Epithelial cell of esophagus (primary cell): ENCODE measurements around the gene ZMYND11.

Source experiments
- DNase-seq: peaks from one replicate; pipeline ENCODE4 v3.0.0; 2010; ENCODE audit warnings: low read depth
- H3K4me3 ChIP-seq: 2 replicates; pipeline ENCODE4 v1.5.1; 2011; ENCODE audit warnings: mild to moderate bottlenecking, low read length, control low read depth
- TF ChIP-seq, protein P1 (sequence below): IDR thresholded peaks from 2 replicates; pipeline ENCODE4 v1.5.1; 2011; ENCODE audit warnings: low read depth, mild to moderate bottlenecking, low read length, control low read depth, inconsistent platforms; ENCODE audit not compliant: insufficient read depth; ENCODE audit errors: missing control alignments

The ZMYND11 gene

GRCh38 chr10:129810-130209 is 5.4 kb upstream of the ZMYND11 start:
- TF ChIP-seq, protein P1, sequence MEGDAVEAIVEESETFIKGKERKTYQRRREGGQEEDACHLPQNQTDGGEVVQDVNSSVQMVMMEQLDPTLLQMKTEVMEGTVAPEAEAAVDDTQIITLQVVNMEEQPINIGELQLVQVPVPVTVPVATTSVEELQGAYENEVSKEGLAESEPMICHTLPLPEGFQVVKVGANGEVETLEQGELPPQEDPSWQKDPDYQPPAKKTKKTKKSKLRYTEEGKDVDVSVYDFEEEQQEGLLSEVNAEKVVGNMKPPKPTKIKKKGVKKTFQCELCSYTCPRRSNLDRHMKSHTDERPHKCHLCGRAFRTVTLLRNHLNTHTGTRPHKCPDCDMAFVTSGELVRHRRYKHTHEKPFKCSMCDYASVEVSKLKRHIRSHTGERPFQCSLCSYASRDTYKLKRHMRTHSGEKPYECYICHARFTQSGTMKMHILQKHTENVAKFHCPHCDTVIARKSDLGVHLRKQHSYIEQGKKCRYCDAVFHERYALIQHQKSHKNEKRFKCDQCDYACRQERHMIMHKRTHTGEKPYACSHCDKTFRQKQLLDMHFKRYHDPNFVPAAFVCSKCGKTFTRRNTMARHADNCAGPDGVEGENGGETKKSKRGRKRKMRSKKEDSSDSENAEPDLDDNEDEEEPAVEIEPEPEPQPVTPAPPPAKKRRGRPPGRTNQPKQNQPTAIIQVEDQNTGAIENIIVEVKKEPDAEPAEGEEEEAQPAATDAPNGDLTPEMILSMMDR = no peak
- no peak for DNase-seq
- H3K4me3 ChIP-seq = no peak overlapping the region

- DNase-seq = peak; percentile 67
Observed at GRCh38 chr10:132946-133898, 2.0 kb upstream of the ZMYND11 start.

DNA sequence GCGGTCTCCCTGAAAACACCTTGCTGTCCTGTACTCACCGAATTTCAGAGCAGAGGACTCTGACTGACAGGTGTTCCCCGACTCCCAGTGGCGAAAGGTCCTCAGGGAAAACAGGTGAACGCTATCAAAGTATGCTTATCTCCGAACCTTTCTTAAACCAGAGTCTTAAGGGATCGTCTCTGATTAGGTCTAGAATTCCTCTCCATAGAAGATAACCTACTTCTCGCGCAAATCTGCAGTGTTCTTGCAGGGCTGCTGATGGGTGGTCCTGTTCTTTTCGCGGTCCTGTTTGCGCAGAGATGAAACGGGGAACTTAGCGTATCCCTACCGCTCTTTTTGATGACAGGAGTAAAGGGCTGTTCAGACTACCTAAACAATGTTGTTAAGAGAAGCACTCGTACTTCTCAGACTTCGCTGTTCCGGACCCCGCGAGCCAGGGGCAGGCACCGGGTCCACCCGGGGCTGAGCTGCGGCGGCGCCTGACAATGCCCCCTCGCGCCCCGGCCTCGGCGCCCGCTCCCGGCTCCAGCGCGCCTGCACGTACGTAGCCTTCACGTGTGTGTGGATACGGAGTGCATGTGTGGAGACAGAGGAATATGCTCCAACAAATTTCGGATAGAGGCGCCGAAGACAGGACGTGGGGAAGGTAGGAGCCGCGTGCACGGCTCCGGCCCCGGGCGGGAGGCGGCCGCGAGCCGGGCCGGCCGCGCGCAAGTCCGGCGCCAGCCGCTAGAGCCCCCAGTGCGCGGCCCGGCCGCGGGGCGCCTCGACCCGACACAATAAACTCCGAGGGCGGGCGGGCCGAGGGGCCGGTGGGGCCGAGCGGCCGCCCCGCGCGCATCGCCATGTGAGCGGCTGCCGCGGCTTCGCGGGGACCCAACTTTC is 766 bp upstream of the ZMYND11 start:
- DNase-seq = peak; percentile 31
- peak overlapping the region; percentile 57 for H3K4me3 ChIP-seq
- TF ChIP-seq, protein P1 = no peak

More at GRCh38 chr10:132946-133898, 2.0 kb upstream of the ZMYND11 start:
- H3K4me3 ChIP-seq = no peak overlapping the region
- TF ChIP-seq, protein P1 = no peak

GRCh38 chr10:135601-136464 is 578 bp downstream of the ZMYND11 start:
- TF ChIP-seq, protein P1 = no peak
- peak; percentile 58 for DNase-seq
- H3K4me3 ChIP-seq = peak overlapping the region; percentile 68

DNA sequence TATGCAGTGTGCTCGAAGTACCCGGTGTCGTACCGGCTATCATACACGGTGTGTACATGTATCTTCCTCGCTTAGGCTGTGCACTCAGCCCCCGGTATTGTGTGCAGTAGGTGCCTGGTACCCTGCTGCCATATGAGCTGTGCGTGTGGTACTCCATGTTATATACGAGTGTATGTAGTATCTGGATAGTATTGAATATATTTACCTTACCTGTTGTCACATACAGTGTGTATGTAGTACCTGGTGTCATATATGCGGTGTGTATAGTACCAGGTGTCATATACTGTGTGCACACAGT is 1.2 kb downstream of the ZMYND11 start:
- DNase-seq = no peak
- TF ChIP-seq, protein P1 = no peak
- peak overlapping the region; percentile 68 for H3K4me3 ChIP-seq

- H3K4me3 ChIP-seq = no peak overlapping the region
Observed at GRCh38 chr10:137031-137430, 1.8 kb downstream of the ZMYND11 start.

More at GRCh38 chr10:137031-137430, 1.8 kb downstream of the ZMYND11 start:
- DNase-seq = peak; percentile 40
- TF ChIP-seq, protein P1 = peak; percentile 42
